K562 (cell line): ENCODE measurements around the gene TCF12.

Experiments used
- CHD4 ChIP-seq: fragments of 200-600 bp; sonication (generic); IDR thresholded peaks from 3 replicates; pipeline ENCODE4 v1.6.1; 2012; ENCODE audit warnings: low read depth, mild to moderate bottlenecking, mixed read lengths, low read length, inconsistent platforms; ENCODE audit not compliant: insufficient read depth, insufficient replicate concordance, poor library complexity, severe bottlenecking
- DDX20 ChIP-seq: fragments of 450-650 bp; IDR thresholded peaks from 2 replicates; pipeline ENCODE4 v1.6.1; 2016; ENCODE audit warnings: missing genetic modification characterization, low read depth, mild to moderate bottlenecking, missing compliant biosample characterization, moderate library complexity
- IRF2 ChIP-seq: sonication (generic); formaldehyde crosslinking; IDR thresholded peaks from 2 replicates; pipeline ENCODE4 v1.8.1; 2022; ENCODE audit warnings: mild to moderate bottlenecking, missing genetic modification reagents
- NKRF ChIP-seq: fragments of 450-650 bp; IDR thresholded peaks from 2 replicates; pipeline ENCODE4 v1.6.1; 2016; ENCODE audit warnings: borderline replicate concordance

- TF ChIP-seq DDX20 (tag), result no peak
- TF ChIP-seq NKRF, result no peak
- TF ChIP-seq IRF2 (CRISPR knock-in tag), result no peak
- no peak for TF ChIP-seq CHD4
Measured at GRCh38 chr15:56988219-56988618, 69.8 kb downstream of the TCF12 start.
